Gastrocnemius medialis (tissue), 4 donors: Measurements from ENCODE around the gene INPP5F. TPM values are rescaled to one million over a fixed set of nuclear protein-coding genes. Genes with fewer than 3 reads are reported as not detected.
"Not testable (repeated sequence)": the region's sequence is repeated elsewhere in the genome, so short reads cannot be mapped to it uniquely, and the experiment has no call there.

Experiments used
- ATAC-seq, 2 donors: fragments of 150-250 bp; one replicate each; pipeline ENCODE4 v1.9.1; 2016
- DNase-seq, 2 donors: peaks; one replicate each; pipeline ENCODE4 v3.0.0-alpha.2; 2019
- H3K27ac ChIP-seq, 4 donors: fragments of 200-600 bp; sonication (generic); 1 replicate in 1 of 4; 2 replicates in 3 of 4; pipeline ENCODE4 v1.5.1; 2016 to 2018; ENCODE audit warnings: mild to moderate bottlenecking in 2 of 4, moderate library complexity in 1 of 4
- H3K27me3 ChIP-seq, 3 donors: fragments of 200-600 bp; sonication (generic) in 2 of 3; 1 replicate in 1 of 3; 2 replicates in 2 of 3; pipeline versions ENCODE4 v1.5.1 to v1.6.0; 2016 to 2019; ENCODE audit warnings: mild to moderate bottlenecking in 1 of 3, moderate library complexity in 1 of 3
- H3K36me3 ChIP-seq, 2 donors: fragments of 200-600 bp; sonication (generic) in 1 of 2; one replicate each; pipeline ENCODE4 v1.5.1; 2017 to 2018
- H3K4me1 ChIP-seq, 2 donors: fragments of 200-600 bp; sonication (generic) in 1 of 2; one replicate each; pipeline ENCODE4 v1.5.1; 2016 to 2017; ENCODE audit warnings: mild to moderate bottlenecking in 2 of 2
- H3K4me3 ChIP-seq, 4 donors: fragments of 200-600 bp; sonication (generic) in 3 of 4; 1 replicate in 1 of 4; 2 replicates in 3 of 4; pipeline ENCODE4 v1.5.1; 2016 to 2019; ENCODE audit warnings: mild to moderate bottlenecking in 2 of 4
- H3K9me3 ChIP-seq, 3 donors: fragments of 200-600 bp; sonication (generic) in 2 of 3; 1 replicate in 1 of 3; 2 replicates in 2 of 3; pipeline ENCODE4 v1.5.1; 2016 to 2019
- CTCF ChIP-seq, 5 experiments: fragments of 450-650 bp in 3 of 5; fragments of 200-600 bp in 2 of 5; sonication (generic) in 2 of 5; IDR thresholded peaks in 4 of 5; conservative IDR thresholded peaks in 1 of 5; 1 replicate in 4 of 5; 2 replicates in 1 of 5; pipeline ENCODE4 v1.5.1; 2016 to 2019; ENCODE audit warnings: antibody characterized with exemption in 5 of 5, mild to moderate bottlenecking in 3 of 5, moderate library complexity in 3 of 5
- POLR2A ChIP-seq, 2 donors: fragments of 450-650 bp; IDR thresholded peaks; one replicate each; pipeline ENCODE4 v1.6.1; 2017; ENCODE audit warnings: antibody characterized with exemption in 2 of 2, mild to moderate bottlenecking in 2 of 2, moderate library complexity in 2 of 2
- in situ Hi-C, 4 donors: fragments of 200-750 bp; cut with MboI; loops; one replicate each; pipeline versions ENCODE4 v1.15.0 to v1.8.0; 2017; ENCODE audit warnings: low sequenced_read_pairs in 4 of 4
- intact Hi-C: fragments of 100-400 bp; cut with DNase I; formaldehyde crosslinking; loops from one replicate; pipeline ENCODE4 v1.15.1; 2023; ENCODE audit warnings: low total_unique reads
- total RNA-seq, 4 donors: library from RNA; depleted of rRNA; stranded (reverse); fragments of >200 nt; gene quantifications; one replicate each; pipeline versions ENCODE4 v1.1.0 to v1.2.3, GENCODE V29; 2016

INPP5F gene
- total RNA-seq, 4 donors from 2014 or later: 8.7 to 11.6 (median 10.5) TPM

DNA sequence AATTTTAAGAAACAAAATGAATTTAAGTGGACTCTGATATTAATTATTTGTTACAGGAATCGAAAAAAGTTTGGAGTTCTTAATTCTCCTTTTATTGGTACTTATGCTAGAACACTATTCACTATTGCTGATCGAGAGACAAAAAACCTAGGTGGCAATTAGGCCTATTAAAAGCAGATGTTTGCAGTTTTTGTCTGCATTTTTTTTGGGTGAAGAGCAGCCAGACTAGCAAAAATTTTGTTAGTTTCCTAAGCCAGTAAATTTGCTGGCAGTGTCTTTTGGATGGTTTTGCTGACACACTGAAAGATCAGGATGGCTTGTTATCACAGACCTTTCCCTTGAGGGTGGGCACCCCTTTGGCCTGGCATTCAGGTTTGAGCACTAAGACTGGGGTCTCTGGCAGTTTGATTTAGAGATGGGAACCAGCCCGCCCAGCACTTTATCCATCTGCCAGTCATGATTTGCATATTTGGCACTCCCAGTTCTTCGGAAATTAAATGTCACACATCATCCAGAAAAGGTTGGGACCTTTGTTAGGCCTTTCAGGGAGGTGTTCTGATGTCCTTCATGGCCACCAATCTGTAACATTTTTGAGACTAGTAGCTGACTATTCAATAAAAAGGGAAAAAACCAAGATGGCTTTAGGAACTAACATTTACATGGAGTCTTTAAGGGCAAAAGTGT, 57.3 kb downstream of the INPP5F start:
- Histone ChIP-seq H3K27ac (no peak overlapping the region), H3K4me3 (no peak overlapping the region), H3K9me3 (no peaks in the 10 kb centered on the region), H3K4me1 (peaks cover 13 to 14% of the 10 kb centered on the region in 2 donors), H3K27me3 (no peaks in the 10 kb centered on the region), H3K36me3 (no peaks in the 10 kb centered on the region)
- ATAC-seq (no peak), DNase-seq (no peak)
- in situ Hi-C loops: no loop called here
- TF ChIP-seq CTCF (IDR thresholded peaks at IDR 0.05 in 4 of 5, conservative IDR thresholded peaks at IDR 0.05 in 1 of 5): no peak
- no peak for TF ChIP-seq POLR2A (IDR thresholded peaks at IDR 0.05)
- intact Hi-C loops: no loop called here

- H3K4me1 ChIP-seq: peaks cover 13 to 14% of the 10 kb centered on the region in 2 donors
- DNase-seq: no peak
- ATAC-seq: no peak
- no peak overlapping the region for H3K4me3 ChIP-seq
- intact Hi-C loops (no loop called here), in situ Hi-C loops (no loop called here)
- H3K36me3 ChIP-seq: no peaks in the 10 kb centered on the region
- no peaks in the 10 kb centered on the region for H3K27me3 ChIP-seq
- H3K9me3 ChIP-seq: no peaks in the 10 kb centered on the region
- TF ChIP-seq CTCF (IDR thresholded peaks at IDR 0.05 in 4 of 5, conservative IDR thresholded peaks at IDR 0.05 in 1 of 5): no peak
- no peak for TF ChIP-seq POLR2A (IDR thresholded peaks at IDR 0.05)
- no peak overlapping the region for H3K27ac ChIP-seq
Measured at GRCh38 chr10:119783665-119784027, 57.8 kb downstream of the INPP5F start.

DNA sequence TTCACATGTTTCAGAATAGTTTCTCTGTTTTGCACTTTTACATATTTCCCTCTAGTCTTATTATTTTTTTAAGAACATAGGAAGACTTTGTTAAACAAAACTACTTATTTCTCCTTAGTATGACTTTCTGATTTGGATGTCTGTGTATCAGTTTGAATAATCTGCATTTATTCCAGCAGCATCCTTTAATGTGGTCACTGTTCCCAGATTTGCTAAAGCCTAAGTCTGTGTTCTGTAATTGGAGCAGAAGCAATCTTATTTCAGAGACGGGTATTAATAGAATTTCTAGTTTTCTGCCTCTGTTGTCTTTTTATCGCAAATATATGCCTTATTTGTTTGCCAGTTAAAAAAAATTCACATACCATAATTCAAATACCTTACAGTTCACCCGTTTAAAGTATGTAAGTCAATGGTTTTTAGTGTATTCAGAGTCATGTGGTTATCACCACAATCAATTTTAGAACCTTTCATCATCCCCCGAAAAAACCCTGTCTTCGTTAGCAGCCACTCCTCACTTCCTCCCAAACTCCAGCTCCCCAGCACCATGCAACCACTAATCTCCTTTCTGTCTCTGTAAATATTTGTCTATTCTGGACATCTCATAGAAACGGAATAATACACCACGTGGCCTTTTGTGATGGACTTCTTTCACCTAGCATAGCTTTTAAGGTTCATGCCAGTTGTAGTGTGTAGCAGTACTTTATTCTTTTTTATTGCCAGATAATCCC, 58.7 kb downstream of the INPP5F start:
- intact Hi-C loops: no loop called here
- H3K27me3 ChIP-seq: no peaks in the 10 kb centered on the region

GRCh38 chr10:119786117-119786769, 60.4 kb downstream of the INPP5F start:
- Histone ChIP-seq H3K4me3 (no peak overlapping the region), H3K36me3 (no peaks in the 10 kb centered on the region), H3K27me3 (no peaks in the 10 kb centered on the region), H3K27ac (no peak overlapping the region), H3K4me1 (peaks cover 13 to 14% of the 10 kb centered on the region in 2 donors), H3K9me3 (no peaks in the 10 kb centered on the region)
- intact Hi-C loops (loop anchor here (1.0 kb wide), 1 partner anchor 36 kb away; no protein-coding TSS in a partner anchor), in situ Hi-C loops (no loop called here)
- TF ChIP-seq POLR2A (IDR thresholded peaks at IDR 0.05): no peak
- no peak for TF ChIP-seq CTCF (IDR thresholded peaks at IDR 0.05 in 4 of 5, conservative IDR thresholded peaks at IDR 0.05 in 1 of 5)
- ATAC-seq (no peak), DNase-seq (no peak)

More for the DNA sequence above, 58.7 kb downstream of the INPP5F start:
- in situ Hi-C loops: no loop called here
- Histone ChIP-seq H3K4me1 (peaks cover 13 to 14% of the 10 kb centered on the region in 2 donors), H3K9me3 (no peaks in the 10 kb centered on the region), H3K36me3 (no peaks in the 10 kb centered on the region), H3K4me3 (no peak overlapping the region), H3K27ac (no peak overlapping the region)
- DNase-seq (no peak), ATAC-seq (no peak)
- no peak for TF ChIP-seq CTCF (IDR thresholded peaks at IDR 0.05 in 4 of 5, conservative IDR thresholded peaks at IDR 0.05 in 1 of 5)
- no peak for TF ChIP-seq POLR2A (IDR thresholded peaks at IDR 0.05)

DNA sequence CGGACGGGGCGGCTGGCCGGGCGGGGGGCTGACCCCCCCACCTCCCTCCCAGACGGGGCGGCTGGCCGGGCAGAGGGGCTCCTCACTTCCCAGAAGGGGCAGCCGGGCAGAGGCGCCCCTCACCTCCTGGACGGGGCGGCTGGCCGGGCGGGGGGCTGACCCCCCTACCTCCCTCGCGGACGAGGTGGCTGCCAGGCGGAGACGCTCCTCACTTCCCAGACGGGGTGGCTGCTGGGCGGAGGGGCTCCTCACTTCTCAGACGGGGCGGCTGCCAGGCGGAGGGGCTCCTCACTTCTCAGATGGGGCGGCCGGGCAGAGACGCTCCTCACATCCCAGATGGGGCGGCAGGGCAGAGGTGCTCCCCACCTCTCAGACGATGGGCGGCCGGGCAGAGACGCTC, 69.3 kb downstream of the INPP5F start:
- ATAC-seq, H3K4me1 ChIP-seq, H3K9me3 ChIP-seq, intact Hi-C loops, H3K27me3 ChIP-seq, DNase-seq, H3K4me3 ChIP-seq, H3K27ac ChIP-seq, in situ Hi-C loops: not testable (repeated sequence)
- peaks cover 0 to 10% of the 10 kb centered on the region in 2 donors for H3K36me3 ChIP-seq
